GM21360 (cell line): Measurements from ENCODE around the gene GAREM2.

Source experiments
- ATAC-seq: cut with Tn5 transposase; IDR thresholded peaks from one replicate; pipeline ENCODE4 v1.9.1; 2021; ENCODE audit warnings: mild to moderate bottlenecking, moderate library complexity; ENCODE audit not compliant: unreplicated experiment

Gene GAREM2

GRCh38 chr2:26169226-26169625 is 3.7 kb upstream of the GAREM2 start:
- ATAC-seq: no peak

GRCh38 chr2:26169681-26170414 is 3.0 kb upstream of the GAREM2 start:
- ATAC-seq: no peak

GRCh38 chr2:26170795-26171194 is 2.1 kb upstream of the GAREM2 start:
- ATAC-seq: no peak

GRCh38 chr2:26172189-26172870 is 558 bp upstream of the GAREM2 start:
- no peak for ATAC-seq

GRCh38 chr2:26173776-26174482 is 1.0 kb downstream of the GAREM2 start:
- ATAC-seq: no peak

- no peak for ATAC-seq
Measured at GRCh38 chr2:26174691-26175465, 2.0 kb downstream of the GAREM2 start.

- no peak for ATAC-seq
Measured at GRCh38 chr2:26175466-26176278, 2.8 kb downstream of the GAREM2 start.

- ATAC-seq: no peak
Measured at GRCh38 chr2:26176279-26176615, 3.4 kb downstream of the GAREM2 start.

- ATAC-seq: no peak
Measured at GRCh38 chr2:26177122-26177521, 4.2 kb downstream of the GAREM2 start.

GRCh38 chr2:26178246-26178645 is 5.4 kb downstream of the GAREM2 start:
- ATAC-seq: no peak

- ATAC-seq: no peak
Measured at GRCh38 chr2:26178746-26179436, 6.0 kb downstream of the GAREM2 start.

GRCh38 chr2:26179446-26179913 is 6.6 kb downstream of the GAREM2 start:
- ATAC-seq: no peak

- no peak for ATAC-seq
Measured at GRCh38 chr2:26182441-26182840, 9.6 kb downstream of the GAREM2 start.

- no peak for ATAC-seq
Measured at GRCh38 chr2:26182887-26183630, 10.2 kb downstream of the GAREM2 start.

- ATAC-seq: no peak
Measured at GRCh38 chr2:26184121-26184520, 11.2 kb downstream of the GAREM2 start.

- ATAC-seq: peak; percentile 84
Measured at GRCh38 chr2:26184555-26185303, 11.8 kb downstream of the GAREM2 start.

GRCh38 chr2:26185304-26185928 is 12.5 kb downstream of the GAREM2 start:
- ATAC-seq: no peak
